GM18499 (cell line): ENCODE results near the gene RPS6KA1.

Source experiments
- ATAC-seq: cut with Tn5 transposase; IDR thresholded peaks from one replicate; pipeline ENCODE4 v1.9.1; 2021; ENCODE audit warnings: moderate number of reproducible peaks; ENCODE audit not compliant: insufficient read depth, unreplicated experiment

RPS6KA1 gene

DNA sequence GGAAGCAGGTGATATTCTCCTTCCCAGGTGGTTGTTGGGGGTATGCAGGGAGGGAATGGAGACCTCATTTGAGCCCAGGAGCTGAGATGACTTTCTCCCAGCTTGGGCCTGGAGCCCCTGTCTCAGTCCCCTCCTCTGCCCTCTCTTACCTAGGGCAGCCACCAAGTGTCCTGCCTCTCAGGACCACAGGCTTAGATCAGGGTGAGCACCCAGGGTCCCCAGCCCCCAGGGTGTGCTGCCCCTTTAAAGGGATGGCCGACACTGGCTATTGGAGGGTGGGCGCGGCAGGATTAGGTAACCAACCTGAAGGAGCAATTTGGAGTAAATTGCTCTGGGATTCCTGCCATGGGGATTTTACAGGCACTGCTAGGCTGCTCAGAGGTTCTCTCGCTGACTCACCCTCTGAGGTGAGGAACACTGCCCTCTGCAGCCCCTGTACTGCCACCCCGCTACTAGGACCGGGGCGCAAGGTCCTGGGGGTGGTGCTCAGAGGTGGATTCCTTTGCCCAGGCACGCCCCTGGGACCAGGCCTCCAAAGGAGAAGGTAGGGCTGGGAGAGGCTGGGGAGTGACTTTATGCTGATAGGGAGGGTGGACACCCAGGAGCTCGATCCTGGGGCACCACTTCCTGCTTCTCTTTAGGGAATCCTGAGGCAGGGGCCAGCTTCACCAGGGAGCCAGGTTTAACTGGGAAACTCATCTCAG, 1.5 kb downstream of the RPS6KA1 start:
- ATAC-seq = no peak

DNA sequence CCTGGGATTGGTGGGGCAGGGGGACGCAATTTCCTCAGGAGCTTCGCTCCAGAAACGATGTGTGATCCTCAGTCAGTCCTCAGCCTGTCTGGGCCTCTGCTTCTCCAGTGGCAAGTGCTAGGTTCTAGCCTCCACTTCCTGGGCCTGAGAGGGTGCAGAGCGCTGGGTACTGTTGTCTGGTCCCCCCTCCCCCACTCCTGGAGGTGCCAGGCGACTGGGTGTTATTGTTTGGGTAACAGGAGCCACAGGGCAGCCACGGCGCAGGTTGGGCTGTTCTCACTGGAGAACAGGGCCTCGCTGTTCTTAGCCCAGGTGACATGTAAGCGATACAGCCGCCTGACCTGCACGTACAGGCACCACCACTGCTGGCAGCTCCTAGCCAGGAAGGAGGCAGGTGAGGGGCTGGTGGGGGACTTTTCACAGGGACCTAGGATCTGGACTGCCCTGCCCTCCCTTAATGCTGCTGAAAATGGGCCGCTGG, 2.1 kb downstream of the RPS6KA1 start:
- no peak for ATAC-seq

GRCh38 chr1:26533951-26534509, 4.5 kb downstream of the RPS6KA1 start:
- no peak for ATAC-seq

- ATAC-seq = no peak
These were observed 5.6 kb downstream of the RPS6KA1 start for GRCh38 chr1:26535201-26535600.

DNA sequence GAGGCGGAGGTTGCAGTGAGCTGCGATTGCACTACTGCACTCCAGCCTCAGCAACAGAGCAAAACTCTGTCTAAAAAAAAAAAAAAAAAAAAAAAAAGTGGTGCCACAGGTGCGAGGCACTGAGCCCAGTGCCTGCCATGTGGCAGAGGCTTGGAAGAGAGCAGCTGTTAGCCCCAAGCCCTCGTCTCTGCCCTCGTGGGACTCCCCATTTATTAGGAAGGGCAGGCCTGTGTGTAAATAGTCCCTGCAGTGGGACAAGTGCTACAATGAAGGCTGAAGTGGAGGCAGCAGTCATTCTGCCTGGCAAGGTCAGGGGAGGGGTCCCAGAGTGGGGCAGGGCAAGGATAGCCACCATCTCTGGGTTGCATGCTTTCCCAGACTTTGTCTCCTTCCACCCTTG, 6.5 kb downstream of the RPS6KA1 start:
- no peak for ATAC-seq

- ATAC-seq = no peak
These were observed 7.0 kb downstream of the RPS6KA1 start for GRCh38 chr1:26536521-26536920.

GRCh38 chr1:26537951-26538352, 8.4 kb downstream of the RPS6KA1 start:
- no peak for ATAC-seq

GRCh38 chr1:26538480-26539412, 9.2 kb downstream of the RPS6KA1 start:
- no peak for ATAC-seq

DNA sequence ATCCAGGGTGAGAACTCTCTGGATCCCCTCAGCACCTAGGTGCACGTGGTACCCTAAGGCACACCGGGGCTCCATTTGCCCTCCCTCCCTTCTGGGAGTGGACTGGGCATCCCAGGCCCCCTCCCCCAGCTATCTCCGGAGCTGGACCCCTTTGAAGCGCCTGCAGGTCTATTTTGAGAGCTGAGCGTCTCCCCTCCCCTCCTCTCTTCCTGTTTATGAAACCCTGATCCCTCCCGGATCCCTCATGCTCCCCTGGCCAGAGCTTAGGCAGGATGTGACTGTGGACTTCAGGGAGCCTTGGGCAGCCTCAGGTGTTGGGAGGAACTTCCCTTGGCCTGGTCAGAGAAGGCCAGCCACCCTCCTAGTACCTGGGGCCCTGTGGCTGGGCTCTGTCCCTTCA, 10.2 kb downstream of the RPS6KA1 start:
- no peak for ATAC-seq

DNA sequence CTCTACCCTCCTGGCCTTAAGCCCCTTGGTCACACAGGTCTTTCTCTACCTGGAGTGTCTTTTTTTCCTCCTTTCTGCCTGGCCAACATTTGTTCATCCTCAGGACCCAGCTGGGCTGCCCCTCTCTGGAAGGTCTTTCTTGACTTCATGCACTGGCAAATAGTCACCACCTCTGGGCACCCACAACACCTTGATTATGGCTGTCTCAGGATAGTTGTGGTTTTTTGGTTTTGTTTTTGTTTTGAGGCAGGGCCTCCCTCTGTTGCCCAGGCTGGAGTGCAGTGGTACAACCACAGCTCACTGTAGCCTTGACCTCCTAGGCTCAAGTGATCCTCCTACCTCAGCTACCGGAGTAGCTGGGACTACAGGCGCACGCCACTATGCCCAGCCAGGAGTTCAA, 10.8 kb downstream of the RPS6KA1 start:
- ATAC-seq = no peak

GRCh38 chr1:26541431-26541815, 11.9 kb downstream of the RPS6KA1 start:
- no peak for ATAC-seq

- ATAC-seq = peak; percentile 41
These were observed 12.5 kb downstream of the RPS6KA1 start for GRCh38 chr1:26541816-26542711.

DNA sequence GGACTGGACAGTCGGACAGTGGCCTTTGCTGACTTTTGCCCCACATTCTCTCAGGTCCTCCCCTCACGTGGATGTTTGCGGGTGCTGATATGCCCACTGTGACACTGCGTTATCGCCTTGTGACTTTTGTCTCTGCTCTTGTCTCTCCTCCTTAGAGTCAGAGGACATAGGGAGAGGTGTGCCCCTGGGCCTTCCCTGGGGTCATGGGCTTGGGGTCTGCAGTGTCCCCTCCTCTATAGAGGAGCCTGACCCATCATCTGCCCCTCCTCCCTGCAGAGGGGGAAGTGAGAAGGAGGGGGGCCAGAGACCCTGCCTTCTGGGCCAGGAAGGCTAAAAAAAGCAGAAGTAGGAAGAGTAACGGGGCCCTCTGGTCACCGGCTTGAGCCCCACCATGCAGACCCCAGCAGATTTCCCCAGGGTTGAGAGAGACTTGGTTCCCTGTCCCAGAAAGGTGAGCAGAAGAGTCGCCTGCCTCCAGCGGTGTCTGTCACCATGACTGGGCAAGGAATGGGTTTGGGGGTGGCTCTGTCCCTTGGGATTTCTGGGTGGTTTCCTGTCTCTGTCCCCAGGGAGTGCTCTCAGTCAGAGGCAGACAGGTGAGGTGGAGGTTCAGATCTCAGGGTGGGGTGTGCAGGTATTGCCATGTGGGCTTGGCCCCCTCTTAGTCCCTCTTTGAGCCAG, 13.3 kb downstream of the RPS6KA1 start:
- ATAC-seq = no peak

- ATAC-seq = no peak
These were observed 13.9 kb downstream of the RPS6KA1 start for GRCh38 chr1:26543462-26543861.

DNA sequence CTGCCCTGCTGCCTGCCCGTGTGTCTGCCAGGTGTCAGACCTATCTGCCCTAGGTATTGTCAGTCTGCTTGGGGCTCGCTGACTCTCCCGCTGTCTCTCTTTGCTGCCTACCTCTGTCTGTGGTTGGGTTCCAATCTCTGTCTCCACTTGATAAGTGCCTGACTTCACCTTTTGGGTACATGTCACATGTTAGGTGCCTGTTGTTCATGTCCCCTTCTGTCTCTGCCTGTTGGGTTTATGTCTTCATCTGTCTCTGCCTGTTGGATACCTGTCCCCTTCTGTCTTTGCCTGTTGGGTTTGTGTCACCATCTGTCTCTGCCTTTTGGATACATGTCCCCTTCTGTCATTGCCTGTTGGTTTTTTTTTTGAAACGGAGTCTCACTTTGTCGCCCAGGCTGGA, 14.6 kb downstream of the RPS6KA1 start:
- no peak for ATAC-seq

DNA sequence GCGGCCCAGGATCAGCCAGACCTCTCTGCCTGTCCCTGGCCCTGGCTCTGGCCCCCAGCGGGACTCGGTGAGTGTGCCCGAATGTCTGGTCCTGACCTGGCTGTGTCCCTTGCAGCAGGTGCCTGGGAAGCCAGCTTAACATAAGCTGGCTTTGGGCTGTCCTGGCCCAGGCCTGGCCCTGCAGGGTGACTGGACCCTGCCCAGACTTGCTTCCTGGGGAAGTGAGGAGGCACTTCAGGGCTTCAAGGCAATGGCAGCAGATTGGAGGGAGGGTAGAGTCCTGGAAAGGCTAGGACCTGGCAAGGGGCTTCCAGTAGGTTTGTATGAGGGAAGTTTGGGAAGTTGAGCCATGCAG, 16.4 kb downstream of the RPS6KA1 start:
- no peak for ATAC-seq

DNA sequence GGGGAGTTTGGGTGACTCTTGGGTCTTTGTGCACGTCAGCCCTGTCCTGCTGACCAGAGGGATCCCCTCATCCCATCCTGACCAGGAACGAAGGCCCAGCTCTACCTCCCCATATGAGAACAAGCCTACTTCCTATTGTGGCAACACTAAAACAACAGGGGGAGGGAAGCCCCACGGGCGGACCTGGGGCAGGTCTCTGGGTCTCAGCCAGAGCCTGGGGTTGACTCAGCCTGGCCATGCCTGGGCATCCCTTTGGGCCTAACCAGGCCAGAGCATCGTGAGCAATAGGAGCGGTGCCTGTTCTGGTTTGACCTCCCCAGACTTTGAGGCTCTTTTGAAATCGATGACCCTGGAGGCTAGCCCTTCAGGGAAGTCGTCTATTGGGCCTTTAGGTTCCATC, 16.8 kb downstream of the RPS6KA1 start:
- no peak for ATAC-seq

- no peak for ATAC-seq
These were observed 17.3 kb downstream of the RPS6KA1 start for GRCh38 chr1:26546819-26547218.

GRCh38 chr1:26548841-26549240, 19.3 kb downstream of the RPS6KA1 start:
- no peak for ATAC-seq

GRCh38 chr1:26550946-26551345, 21.4 kb downstream of the RPS6KA1 start:
- ATAC-seq = no peak
